ENCODE measurements around the gene OR10C1.

DNA sequence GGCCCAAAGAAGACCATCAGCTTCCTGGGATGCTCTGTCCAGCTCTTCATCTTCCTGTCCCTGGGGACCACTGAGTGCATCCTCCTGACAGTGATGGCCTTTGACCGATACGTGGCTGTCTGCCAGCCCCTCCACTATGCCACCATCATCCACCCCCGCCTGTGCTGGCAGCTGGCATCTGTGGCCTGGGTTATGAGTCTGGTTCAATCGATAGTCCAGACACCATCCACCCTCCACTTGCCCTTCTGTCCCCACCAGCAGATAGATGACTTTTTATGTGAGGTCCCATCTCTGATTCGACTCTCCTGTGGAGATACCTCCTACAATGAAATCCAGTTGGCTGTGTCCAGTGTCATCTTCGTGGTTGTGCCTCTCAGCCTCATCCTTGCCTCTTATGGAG lies 22.9 kb downstream of the OR10C1 start:
- TF ChIP-seq, protein P1, sequence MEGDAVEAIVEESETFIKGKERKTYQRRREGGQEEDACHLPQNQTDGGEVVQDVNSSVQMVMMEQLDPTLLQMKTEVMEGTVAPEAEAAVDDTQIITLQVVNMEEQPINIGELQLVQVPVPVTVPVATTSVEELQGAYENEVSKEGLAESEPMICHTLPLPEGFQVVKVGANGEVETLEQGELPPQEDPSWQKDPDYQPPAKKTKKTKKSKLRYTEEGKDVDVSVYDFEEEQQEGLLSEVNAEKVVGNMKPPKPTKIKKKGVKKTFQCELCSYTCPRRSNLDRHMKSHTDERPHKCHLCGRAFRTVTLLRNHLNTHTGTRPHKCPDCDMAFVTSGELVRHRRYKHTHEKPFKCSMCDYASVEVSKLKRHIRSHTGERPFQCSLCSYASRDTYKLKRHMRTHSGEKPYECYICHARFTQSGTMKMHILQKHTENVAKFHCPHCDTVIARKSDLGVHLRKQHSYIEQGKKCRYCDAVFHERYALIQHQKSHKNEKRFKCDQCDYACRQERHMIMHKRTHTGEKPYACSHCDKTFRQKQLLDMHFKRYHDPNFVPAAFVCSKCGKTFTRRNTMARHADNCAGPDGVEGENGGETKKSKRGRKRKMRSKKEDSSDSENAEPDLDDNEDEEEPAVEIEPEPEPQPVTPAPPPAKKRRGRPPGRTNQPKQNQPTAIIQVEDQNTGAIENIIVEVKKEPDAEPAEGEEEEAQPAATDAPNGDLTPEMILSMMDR (conservative IDR thresholded peaks at IDR 0.05): no peak
- no peak for TF ChIP-seq ZFX (IDR thresholded peaks at IDR 0.05)

All from C4-2B (cell line).